Nucleus accumbens (tissue), 56 donors: ENCODE results near the gene RBP3.

Source experiments
- DNase-seq, 56 donors: peaks; one replicate each; lab custom pipeline; 2025; lab: John Stamatoyannopoulos, UW

Gene RBP3

GRCh38 chr10:47348138-47348651 is at the start of gene RBP3:
RBP3 (plus strand) TSS chr10:47348363; CDS start chr10:47348485, 122 bp downstream.
- DNase-seq = no peak

DNA sequence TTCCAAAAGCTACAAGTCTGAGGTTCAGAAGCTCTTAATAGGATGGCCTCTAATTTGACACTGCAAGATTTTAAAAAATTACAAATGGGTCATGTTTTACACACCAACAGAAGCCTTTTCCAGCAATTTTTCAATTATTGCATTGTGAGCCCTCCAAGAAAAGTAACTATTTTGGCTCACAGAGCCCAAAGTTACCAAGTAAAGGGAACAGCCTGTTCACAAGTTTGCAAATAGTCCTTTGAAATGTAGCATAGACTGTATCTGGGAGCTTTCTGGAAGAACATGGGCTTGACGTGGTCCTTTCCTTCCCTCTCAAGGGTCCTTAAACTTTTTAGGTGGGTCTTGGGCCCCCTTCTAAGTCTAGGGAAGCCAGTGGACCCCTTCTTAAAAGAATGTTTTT is 49.4 kb upstream of the RBP3 start:
- DNase-seq = no peak

DNA sequence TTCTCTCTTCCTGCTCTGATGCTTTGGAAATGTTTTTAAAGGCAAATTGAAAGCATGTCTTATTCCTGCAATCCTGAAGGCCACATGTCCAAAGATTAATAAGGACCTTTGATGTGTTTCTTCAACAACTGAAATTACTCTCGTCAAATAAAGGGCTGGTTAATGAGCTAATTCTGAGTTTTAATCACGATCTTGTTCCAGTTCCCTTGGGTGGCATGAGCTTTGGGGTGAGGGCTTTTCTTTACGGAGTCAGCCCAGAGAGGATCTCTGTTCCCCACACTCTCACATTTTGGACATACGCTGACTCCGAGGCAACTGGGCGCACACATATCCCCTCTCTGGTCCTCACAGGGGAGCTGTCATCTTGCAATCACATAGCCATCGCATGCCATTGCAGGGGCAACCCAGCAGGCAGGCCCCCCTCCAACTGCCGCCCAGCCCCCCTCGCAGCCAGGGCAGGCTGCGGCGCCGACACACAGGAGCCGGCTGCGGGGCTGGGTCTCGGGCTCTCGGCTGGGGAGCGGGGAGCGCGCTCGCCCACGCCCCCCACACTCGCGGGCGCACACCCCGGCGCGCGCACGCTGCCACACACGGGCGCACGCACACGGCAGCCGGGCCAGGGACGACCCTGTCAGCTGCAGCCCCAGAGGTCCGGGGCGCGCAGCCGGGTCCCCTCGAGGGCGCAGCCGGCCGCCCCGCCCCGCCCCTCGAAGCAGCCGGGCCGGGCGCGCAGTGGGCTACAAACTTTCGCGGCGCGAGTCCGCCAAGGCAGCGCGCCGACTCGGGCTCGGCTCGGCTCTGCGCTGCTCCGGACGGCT is 48.3 kb upstream of the RBP3 start, which contains the start of gene GDF10:
TSS of gene GDF10 (plus strand) at position 587 of the 818 bp plus-strand sequence. CDS start 455 bp downstream, outside the sequence.
- peak in 4 of 56 donors; percentile 12 to 41 (median 20) for DNase-seq

DNA sequence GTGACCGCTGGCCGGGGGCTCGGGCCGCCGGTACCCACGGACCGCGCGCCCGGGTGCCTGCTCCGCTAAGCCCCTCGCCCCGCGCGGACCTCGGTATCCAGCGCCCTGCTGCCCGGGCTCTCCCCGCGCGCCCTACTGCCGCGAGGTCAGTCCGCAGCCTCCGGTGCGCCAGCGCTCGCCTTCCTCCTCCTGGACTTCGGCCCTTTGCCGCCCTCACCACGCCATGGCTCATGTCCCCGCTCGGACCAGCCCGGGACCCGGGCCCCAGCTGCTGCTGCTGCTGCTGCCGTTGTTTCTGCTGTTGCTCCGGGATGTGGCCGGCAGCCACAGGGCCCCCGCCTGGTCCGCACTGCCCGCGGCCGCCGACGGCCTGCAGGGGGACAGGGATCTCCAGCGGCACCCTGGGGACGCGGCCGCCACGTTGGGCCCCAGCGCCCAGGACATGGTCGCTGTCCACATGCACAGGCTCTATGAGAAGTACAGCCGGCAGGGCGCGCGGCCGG is 47.7 kb upstream of the RBP3 start:
- DNase-seq = no peak

- no peak for DNase-seq
Observed at GRCh38 chr10:47301833-47302232, 46.3 kb upstream of the RBP3 start.

DNA sequence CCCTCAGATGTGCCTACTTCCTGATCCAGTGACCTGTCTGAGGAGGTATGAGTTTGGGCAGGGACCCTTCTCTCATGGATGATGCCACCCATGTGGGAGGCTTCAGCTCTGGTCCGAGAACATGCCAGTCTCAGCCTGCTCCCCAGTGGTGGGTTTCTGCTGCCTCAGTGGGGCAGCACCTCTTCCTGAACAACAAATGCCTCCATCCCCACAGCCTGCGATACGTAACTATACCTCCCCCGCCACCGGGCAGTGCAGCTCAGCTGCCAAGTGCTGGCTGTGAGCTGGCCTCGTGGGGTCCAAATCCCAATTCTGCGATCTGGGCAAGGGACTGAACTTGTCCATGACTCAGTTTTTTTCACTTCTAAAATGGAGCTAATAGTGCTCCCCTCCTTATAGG is 45.1 kb upstream of the RBP3 start:
- DNase-seq = no peak

DNA sequence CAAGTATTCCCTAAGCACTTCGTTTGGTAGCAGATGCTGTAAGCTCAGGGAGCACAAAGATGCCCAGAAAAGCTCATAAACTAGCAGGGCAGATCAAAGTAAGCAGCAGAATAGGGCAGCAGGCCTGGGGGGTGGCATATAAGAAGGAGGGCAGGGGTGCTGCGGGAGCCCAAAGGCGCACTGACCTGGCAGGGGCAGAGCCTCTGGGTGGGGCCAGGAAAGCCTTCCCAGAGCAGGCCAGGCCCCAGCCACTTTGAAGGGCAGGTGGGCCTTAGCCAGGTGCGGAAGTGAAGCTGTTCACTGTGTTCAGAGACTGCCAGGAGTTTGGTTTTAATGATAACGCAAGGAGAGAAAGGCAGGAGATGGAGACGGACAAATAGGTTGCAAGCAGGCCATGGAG is 44.3 kb upstream of the RBP3 start:
- no peak for DNase-seq

DNA sequence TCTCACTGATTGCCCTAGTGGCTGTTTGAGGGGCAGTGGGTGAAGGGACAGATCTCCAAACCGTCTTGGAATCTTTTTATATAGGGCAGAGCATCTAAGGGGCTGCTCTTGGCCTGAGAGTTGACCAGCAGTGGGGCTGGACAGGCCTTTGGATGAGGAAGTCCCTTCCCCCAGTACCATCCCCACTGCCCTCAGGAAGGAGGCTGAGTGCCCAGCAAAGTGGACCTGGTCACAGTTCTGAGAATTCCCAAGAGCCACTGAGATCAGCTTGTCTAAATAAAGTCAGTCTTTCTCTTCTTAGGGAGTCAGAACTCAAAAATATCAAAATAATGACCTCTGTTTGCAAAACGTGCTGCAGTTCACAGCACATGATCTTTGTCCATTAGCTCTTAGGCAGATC is 42.6 kb upstream of the RBP3 start:
- no peak for DNase-seq

GRCh38 chr10:47306387-47307210 is 41.6 kb upstream of the RBP3 start:
- no peak for DNase-seq

DNA sequence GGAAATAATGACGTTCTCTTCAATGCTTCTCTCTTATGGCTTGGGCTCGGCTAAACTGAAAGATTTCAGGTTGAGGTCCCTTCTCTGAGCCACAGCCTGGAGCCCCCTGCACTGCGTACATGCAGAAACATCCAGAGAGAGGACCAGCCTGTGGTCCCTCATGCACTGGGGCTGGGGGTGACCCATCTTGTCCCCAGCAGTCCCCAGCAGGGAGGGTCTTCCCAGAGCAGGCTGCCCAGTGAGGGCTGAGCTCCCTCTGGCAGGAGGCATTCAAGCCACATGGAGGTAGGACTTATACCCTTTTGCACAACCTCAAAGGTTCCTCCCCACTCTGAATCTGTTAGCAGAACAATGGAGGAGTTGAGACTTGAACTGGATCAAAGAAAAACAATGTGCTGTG is 40.8 kb upstream of the RBP3 start:
- DNase-seq = no peak

DNA sequence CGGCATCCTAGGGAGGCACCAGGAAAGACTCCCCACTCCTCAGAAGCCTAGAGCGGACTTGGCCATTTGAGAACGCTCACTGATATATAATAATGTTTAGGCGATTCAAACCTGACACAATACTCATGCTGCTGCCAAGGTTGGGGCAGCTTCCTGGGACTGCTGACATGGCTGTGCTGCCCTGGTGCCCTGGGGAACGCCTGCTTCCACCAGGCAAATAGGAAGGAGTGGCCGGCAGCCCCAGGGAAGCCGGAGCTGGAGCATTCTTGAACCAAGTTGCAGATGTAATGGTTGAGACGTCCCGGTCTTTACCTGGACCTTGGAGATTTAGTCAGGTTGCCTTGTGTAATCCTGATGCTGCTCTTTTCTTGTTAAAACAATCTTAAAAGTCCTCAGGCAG is 39.4 kb upstream of the RBP3 start:
- no peak for DNase-seq

GRCh38 chr10:47309408-47310089 is 38.6 kb upstream of the RBP3 start:
- DNase-seq = no peak

DNA sequence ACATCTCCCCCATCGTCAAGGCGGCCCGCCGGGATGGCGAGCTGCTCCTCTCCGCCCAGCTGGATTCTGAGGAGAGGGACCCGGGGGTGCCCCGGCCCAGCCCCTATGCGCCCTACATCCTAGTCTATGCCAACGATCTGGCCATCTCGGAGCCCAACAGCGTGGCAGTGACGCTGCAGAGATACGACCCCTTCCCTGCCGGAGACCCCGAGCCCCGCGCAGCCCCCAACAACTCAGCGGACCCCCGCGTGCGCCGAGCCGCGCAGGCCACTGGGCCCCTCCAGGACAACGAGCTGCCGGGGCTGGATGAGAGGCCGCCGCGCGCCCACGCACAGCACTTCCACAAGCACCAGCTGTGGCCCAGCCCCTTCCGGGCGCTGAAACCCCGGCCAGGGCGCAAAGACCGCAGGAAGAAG is 38.1 kb upstream of the RBP3 start:
- DNase-seq = no peak

DNA sequence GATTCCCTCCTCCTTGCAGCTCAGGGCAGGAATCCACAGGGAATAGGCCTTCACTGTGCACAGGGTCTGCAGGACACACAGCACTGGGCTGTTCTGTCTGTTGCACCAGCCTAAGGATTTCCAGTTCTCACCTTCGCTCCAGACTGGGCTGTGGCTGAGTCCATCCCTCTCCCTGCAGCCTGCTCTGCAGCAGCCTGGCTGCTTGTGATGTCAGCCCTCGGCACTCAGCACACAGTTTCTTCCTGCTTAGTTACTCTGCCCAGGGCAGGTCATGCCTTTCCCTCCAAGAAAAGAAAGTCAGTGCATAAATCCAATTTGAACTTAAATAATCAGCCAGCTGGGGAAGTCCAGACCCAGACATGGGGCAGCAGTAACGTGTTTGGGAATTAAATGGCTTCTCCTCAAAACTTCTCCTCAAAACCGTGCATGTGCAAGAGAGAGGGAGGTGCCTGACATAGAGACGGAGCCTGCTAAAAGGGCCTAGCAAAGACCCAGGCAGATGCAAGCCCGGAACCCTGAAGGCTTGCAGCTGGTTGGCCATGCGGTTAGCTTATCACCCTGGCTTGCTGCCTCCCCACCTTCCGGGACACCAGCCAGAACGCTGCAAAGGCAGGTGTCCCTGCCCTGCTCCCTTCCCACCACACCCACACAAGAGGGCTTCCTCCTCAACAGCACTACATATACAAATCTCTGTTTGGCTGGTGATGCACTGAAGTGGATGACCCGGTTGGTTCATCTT is 36.8 kb upstream of the RBP3 start:
- DNase-seq = no peak

DNA sequence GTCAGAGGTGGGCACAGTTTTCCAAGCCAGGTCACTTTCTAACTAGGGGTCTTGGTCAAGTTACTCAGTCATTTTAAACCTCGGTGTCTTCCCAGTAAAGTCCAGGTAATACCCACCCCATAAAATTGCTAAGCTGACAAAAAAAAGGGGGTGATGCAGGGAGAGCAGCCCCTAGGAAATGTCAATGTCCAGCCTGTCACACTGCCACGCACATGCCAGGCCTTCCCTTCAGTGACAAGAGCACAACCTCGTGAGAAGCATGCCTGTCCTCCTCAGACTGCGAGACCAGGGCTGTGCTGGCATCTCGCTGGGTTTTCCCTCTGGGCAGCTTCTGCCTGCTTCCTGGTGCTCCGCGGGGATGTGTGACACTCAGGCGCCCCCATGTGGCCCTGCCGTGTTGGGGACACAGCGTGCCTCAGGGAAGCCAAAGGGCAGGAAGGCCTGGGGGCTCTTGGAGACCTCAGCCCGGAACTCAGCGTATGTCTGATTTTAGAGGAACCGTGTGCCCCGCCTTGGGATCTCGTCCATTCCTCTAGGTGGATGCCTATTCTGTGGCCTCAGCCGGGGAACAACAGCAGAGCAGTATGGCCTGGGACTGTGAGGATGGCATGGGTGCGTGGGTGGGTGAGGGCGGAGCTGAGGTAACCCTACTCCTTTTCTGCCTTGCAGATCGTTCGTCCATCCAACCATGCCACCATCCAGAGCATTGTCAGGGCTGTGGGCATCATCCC is 36.1 kb upstream of the RBP3 start:
- DNase-seq = peak in 55 of 56 donors; percentile 14 to 89 (median 64)

- no peak for DNase-seq
Observed at GRCh38 chr10:47312663-47312995, 35.5 kb upstream of the RBP3 start.

GRCh38 chr10:47314416-47314970 is 33.7 kb upstream of the RBP3 start:
- DNase-seq = no peak

DNA sequence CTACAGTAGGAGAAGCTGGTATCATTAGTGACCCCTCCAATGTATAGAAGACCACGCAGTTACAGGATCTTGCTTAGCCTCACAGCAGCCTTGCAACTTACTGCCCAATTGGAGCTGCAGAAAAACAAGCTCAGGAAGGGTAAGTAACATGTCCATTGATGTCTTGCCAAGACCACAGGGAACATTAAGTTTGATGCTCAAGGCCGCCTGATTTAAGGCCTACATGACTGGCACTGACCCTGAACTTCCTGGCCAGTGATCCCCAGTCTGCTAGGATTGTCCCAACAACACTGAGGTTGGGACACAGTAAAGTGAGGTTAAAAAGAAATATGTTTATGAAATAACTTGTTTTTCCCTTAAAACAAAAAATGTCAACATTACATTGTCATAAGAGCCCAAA is 32.7 kb upstream of the RBP3 start:
- no peak for DNase-seq

GRCh38 chr10:47316131-47316530 is 32.0 kb upstream of the RBP3 start:
- DNase-seq = no peak
